GM12872 (cell line): Measurements from ENCODE around the gene PDZRN3.

Experiments used
- CTCF ChIP-seq: IDR thresholded peaks from 3 replicates; pipeline ENCODE4 v1.5.1; 2011; ENCODE audit warnings: low read depth, mild to moderate bottlenecking, low read length, moderate library complexity; ENCODE audit not compliant: insufficient read depth

Gene PDZRN3

GRCh38 chr3:73451301-73451944, 173.3 kb downstream of the PDZRN3 start:
- no peak for TF ChIP-seq CTCF

GRCh38 chr3:73449774-73450173, 175.0 kb downstream of the PDZRN3 start:
- TF ChIP-seq CTCF: no peak

- TF ChIP-seq CTCF: no peak
These were observed 175.9 kb downstream of the PDZRN3 start for GRCh38 chr3:73448761-73449301.

GRCh38 chr3:73448041-73448440, 176.7 kb downstream of the PDZRN3 start:
- no peak for TF ChIP-seq CTCF

GRCh38 chr3:73447111-73447510, 177.6 kb downstream of the PDZRN3 start:
- no peak for TF ChIP-seq CTCF

- no peak for TF ChIP-seq CTCF
These were observed 178.2 kb downstream of the PDZRN3 start for GRCh38 chr3:73446467-73447110.

GRCh38 chr3:73442886-73443285, 181.9 kb downstream of the PDZRN3 start:
- no peak for TF ChIP-seq CTCF
